ENCODE measurements around the gene PKNOX1.
"Not testable (repeated sequence)": the region's sequence is repeated elsewhere in the genome, so short reads cannot be mapped to it uniquely, and the experiment has no call there.

PKNOX1 gene

DNA sequence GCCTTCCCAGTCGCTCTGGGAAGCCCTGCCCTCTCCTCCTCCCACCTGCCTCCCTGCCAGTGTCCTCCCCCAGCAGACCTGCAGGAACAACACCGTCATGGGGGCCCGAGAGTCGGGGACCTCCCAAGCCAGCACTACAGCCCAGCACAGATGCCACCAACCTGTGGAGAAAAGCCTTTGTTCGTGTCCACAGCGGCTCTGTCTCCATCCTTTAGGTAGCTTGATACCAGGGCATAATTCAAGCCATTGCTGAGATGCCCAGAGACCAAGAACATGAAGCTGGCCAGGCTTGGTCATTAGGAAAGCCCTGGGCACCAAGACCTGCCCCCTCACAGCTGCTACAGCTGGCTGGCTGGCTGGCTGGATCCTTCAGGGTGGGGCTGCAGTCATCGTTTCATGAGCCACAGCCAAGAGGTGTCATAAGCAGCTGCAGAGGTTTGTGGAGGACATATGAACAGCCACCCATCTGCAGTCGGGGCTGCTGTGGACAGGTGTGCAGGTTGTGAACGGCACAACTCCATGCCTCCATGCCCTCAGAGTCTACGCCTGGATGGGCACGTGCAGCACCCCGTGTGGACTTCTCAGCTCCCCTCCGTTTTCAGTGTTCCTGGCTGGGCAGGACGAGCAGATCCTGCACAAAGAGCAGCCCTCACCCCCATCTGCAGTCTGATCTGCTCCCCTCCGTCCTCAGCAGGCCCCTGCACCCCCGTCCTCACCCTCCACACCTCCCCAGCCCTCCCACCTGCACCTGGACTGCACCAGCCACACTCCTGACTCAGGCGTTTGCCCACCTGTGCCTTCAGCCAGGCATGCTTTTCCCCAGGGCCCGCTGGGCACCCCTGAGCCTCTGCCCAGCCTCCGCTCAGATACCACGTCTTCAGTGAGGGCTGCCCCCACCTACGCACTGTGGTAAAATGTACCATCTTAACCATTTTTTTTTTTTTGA, 71.8 kb downstream of the PKNOX1 start:
- not testable (repeated sequence) for DNase-seq (ENCODE audit: low spot score)

DNA sequence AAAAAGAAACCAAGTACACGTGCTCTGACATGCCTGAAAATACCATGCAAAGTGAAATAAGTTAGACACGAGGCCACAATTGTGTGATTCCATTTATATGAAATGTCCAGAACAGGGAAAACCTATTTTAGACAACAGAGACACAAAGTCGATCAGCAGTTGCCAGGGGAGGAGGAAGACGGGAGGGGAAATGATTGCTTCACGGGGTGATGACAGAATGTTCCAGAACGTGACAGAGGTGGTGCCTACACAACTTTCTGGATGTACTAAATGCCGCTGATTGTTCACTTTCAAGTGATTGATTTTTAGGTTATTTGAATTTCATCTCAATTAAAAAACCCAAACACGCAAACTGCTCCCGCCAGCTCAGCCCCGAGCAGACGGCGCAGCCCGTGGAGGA, 78.8 kb downstream of the PKNOX1 start:
- DNase-seq (ENCODE audit: low spot score) = not testable (repeated sequence)

DNA sequence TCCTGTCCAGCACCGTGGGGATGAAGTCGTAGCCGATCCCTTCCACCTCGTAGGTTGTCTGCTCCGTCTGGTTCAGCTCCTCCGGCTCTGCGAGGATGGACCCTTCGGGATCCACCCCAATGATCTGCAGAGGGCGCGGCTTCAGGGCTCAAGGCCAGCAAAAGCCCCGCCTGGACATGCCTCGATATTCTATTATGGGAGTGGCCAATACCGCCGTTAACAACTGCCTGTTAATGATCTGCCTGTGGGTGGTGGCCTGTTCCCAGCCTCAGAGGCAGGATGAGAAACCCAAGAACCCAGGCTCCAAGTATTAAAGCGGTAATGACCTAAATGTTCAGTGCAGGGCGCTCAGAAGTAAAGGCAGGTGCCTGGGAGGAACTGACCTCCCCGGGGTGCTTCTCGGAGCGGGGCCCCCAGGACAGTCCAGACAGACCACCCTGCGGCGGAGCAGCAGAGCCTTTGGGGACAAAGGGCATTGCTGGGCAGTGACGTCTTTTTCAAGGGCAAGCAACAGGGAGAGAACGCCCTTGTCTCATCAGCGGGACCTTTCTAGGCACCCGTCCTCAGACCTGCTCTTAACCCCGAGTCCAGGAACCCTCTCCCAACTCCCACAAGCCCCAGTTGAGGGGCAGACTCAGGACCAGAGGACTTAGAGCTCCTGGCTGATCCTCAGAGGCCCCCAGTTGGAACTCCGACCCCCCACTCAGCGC, 88.7 kb downstream of the PKNOX1 start:
- not testable (repeated sequence) for DNase-seq (ENCODE audit: low spot score)

GRCh38 chr21:43064265-43064917, 90.0 kb downstream of the PKNOX1 start:
- not testable (repeated sequence) for DNase-seq (ENCODE audit: low spot score)

GRCh38 chr21:43065991-43066390, 91.6 kb downstream of the PKNOX1 start:
- DNase-seq (ENCODE audit: low spot score) = not testable (repeated sequence)

GRCh38 chr21:43066690-43067089, 92.3 kb downstream of the PKNOX1 start:
- not testable (repeated sequence) for DNase-seq (ENCODE audit: low spot score)

- not testable (repeated sequence) for DNase-seq (ENCODE audit: low spot score)
These were observed 93.7 kb downstream of the PKNOX1 start for GRCh38 chr21:43068065-43068464.

DNA sequence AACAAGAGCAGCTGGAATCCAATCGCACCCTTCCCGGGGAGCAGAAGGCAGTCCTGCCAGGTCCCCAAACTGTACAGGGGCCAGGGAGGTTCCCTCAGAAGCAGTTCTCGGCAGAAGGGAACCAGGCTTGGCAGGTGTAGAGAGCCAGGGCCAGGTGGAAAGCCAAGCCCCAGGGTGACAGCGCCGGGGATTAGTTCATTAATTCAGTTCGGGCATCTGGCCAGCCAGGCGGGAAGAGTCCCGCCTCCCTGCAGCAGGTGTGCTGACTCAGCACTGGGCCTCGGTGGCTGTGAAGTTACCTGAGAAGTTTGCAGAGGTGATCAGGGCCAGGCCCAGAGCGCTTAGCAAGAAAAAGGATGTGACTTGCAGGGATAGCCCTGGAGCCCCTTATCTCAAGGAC, 95.3 kb downstream of the PKNOX1 start:
- not testable (repeated sequence) for DNase-seq (ENCODE audit: low spot score)

- DNase-seq (ENCODE audit: low spot score) = not testable (repeated sequence)
These were observed 98.4 kb downstream of the PKNOX1 start for GRCh38 chr21:43072742-43073141.

GRCh38 chr21:43074401-43075169, 100.2 kb downstream of the PKNOX1 start:
- DNase-seq (ENCODE audit: low spot score) = not testable (repeated sequence)

GRCh38 chr21:43075170-43076022, 101.0 kb downstream of the PKNOX1 start, which contains the start of gene CBS:
Gene CBS, minus strand, starts transcription at chr21:43075835. Its CDS starts 3,642 bp downstream, at chr21:43072193.
- not testable (repeated sequence) for DNase-seq (ENCODE audit: low spot score)

DNA sequence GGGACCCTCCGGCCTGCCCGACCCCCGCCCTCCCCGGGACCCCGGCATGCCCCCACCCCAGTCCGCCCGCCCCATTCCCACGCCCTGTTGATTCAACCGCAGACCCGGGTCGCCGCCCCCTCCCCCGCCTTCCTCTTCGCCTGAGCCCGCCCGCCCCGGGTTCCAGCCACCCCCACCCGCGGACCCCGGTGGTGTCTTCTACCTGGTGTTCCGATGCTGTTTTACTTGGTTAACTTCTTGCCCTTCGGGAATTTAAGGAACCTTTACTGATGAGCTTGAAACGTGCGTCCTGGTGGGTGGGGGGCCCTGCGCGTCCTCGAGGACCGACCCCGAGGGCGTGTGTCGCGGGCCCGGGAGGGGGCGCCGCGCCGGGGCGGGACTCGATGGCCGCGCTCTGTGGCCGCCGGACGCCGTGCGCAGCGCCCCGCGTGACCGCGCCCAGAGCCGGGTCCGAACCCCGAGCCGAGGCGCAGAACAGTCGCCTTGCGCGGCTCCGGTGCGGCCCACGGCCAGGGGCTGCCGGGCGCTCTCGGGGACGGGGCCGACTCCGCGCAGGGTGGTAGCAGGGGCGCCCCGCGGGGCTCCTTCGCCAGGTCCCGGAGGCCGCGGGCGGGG, 101.8 kb downstream of the PKNOX1 start:
- DNase-seq (ENCODE audit: low spot score) = not testable (repeated sequence)

DNA sequence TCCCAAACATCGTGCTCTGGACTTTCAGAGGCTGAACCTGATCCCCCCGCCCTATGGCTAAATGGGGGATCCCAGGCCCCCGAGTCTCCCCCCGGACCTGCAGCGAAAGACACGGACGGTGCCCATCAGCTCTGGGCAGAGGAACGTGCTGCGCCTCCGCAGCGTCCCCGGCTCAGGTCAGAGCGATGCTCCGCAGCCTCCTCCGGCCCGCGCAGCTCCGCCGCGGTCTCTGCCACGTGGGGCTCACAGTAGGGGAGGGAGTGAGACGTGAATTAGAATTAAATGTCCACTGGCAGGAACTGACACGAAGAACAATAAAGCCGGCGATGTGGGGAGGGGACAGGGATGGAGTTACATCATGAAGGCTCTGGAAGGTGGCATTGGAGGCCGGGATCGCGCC, 102.3 kb downstream of the PKNOX1 start:
- not testable (repeated sequence) for DNase-seq (ENCODE audit: low spot score)

DNA sequence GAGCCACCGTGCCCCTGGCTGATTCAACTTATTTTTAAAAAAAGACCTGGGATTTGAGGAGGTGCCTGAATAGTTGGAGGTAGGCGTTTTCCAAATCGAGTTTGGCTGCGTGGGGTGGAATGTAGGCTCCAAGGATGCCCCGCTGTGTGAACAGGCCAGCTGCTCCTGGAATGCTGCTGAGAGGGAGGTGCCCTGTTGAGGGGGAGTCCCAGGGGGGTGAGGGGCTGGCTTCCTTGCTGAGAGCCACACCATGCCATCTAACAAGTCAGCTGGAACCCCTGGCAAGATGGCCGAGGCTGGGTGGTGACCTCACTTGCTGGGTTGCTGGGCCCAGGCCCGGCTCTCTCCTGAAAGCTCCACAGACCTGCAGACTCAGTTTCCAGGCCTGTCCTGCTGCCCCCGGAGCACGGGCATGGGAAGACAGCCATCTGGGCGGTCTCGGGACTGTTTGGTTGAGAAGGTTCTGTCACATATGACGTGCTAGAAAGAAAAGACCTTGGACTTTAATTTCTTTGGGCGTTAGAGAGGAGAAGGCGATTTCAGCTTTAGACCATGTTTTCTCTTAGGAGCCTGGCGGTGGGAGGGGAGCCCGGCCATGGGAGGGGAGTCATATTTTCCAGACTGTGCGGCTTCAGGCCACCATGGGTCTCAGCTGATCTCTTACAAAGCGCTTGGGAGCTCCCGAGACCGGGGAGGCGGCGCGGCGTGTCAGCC, 108.4 kb downstream of the PKNOX1 start:
- DNase-seq (ENCODE audit: low spot score) = not testable (repeated sequence)

Measured in pons (tissue), 1 donor.